ENCODE measurements around the gene SPINT2. TPM values are rescaled to one million over a fixed set of nuclear protein-coding genes. Genes with fewer than 3 reads are reported as not detected.

The SPINT2 gene
- polyA plus RNA-seq, 1 donor (not counting 4 experiments of a cell fraction or from before 2014, with no cell fraction given), result 363 TPM

DNA sequence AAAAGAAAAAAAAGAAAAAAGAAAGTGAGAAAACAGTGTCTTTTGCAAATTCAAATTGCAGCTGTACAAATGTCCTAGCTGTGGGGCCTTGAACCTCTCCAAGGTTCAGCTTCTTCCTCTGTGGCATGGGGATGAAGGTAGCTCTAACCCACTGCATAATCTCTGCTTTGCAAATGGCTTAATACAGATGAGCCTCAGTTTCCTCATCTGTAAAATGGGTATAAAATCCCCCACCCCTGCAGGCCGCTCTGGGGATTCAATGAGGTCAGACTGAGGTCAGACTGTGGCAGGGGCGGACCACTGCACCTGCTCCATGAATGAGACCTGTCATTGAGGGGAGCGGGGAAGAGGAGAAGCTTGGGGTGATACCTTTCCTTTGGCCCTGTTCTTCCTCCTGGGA, 46.2 kb upstream of the SPINT2 start:
- TF ChIP-seq, protein P1, sequence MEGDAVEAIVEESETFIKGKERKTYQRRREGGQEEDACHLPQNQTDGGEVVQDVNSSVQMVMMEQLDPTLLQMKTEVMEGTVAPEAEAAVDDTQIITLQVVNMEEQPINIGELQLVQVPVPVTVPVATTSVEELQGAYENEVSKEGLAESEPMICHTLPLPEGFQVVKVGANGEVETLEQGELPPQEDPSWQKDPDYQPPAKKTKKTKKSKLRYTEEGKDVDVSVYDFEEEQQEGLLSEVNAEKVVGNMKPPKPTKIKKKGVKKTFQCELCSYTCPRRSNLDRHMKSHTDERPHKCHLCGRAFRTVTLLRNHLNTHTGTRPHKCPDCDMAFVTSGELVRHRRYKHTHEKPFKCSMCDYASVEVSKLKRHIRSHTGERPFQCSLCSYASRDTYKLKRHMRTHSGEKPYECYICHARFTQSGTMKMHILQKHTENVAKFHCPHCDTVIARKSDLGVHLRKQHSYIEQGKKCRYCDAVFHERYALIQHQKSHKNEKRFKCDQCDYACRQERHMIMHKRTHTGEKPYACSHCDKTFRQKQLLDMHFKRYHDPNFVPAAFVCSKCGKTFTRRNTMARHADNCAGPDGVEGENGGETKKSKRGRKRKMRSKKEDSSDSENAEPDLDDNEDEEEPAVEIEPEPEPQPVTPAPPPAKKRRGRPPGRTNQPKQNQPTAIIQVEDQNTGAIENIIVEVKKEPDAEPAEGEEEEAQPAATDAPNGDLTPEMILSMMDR (optimal IDR thresholded peaks at IDR 0.05 in 1 of 3, IDR thresholded peaks at IDR 0.05 in 1 of 3, conservative IDR thresholded peaks at IDR 0.05 in 1 of 3; ENCODE audit: extremely low read depth in 1 of 3, insufficient read depth in 2 of 3, low read length in 3 of 3), result no peak
- TF ChIP-seq EZH2 (IDR thresholded peaks at IDR 0.05; ENCODE audit: low read length), result no peak
- dilution Hi-C loops (cut with MboI; ENCODE audit: extremely low pct_ligation_motif_present, low sequenced_read_pairs), result no loop called here
- no peak for FAIRE-seq

DNA sequence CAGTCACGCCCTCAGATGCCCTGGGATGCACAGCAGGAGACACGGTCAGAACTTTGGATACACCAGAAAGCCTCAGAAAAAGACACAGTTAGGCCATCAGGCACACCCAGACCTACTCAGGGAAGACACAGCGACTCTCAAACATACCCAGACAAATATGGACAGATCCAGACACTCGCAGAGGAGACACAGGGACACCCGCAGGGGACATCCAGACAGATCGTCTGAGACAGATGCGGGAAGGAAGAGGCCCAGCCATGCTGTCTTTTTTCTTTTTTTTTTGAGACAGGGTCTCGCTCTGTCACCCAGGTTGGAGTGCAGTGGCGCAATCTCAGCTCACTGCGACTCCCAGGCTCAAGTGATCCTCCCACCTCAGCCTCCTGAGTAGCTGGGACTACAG, 45.2 kb upstream of the SPINT2 start:
- Histone ChIP-seq H3K4me1 (ENCODE audit: control insufficient read depth, extremely low read depth, insufficient read depth, low read length) (peaks cover 12% of the 10 kb centered on the region), H3K27me3 (ENCODE audit: control insufficient read depth, extremely low read depth, insufficient read depth, low read length) (no peaks in the 10 kb centered on the region), H3K9me1 (ENCODE audit: control insufficient read depth, extremely low read depth, insufficient read depth, low read length) (no peaks in the 10 kb centered on the region), H4K20me1 (ENCODE audit: control insufficient read depth, extremely low read depth, insufficient read depth, low read length) (no peaks in the 10 kb centered on the region), H3K36me3 (ENCODE audit: control insufficient read depth in 2 of 2, extremely low read depth in 1 of 2, insufficient read depth in 2 of 2, low read length in 2 of 2) (no peaks in the 10 kb centered on the region), H3K79me2 (ENCODE audit: control insufficient read depth, insufficient read depth, low read length) (no peaks in the 10 kb centered on the region), H3K4me3 (ENCODE audit: control insufficient read depth in 2 of 3, extremely low read depth in 1 of 3, insufficient read depth in 2 of 3, low read depth in 1 of 3, low read length in 3 of 3) (no peak overlapping the region), H3K27ac (ENCODE audit: control insufficient read depth, insufficient read depth, low read length) (no peak overlapping the region), H3K9me3 (ENCODE audit: control insufficient read depth, low read depth, low read length) (no peaks in the 10 kb centered on the region), H3K9ac (ENCODE audit: control insufficient read depth, extremely low read depth, insufficient read depth, low read length) (no peak overlapping the region), H2AFZ (ENCODE audit: control insufficient read depth, low read length) (no peak overlapping the region), H3K4me2 (ENCODE audit: control insufficient read depth, extremely low read depth, insufficient read depth, low read depth, low read length) (no peak overlapping the region)
- dilution Hi-C loops (cut with MboI; ENCODE audit: extremely low pct_ligation_motif_present, low sequenced_read_pairs), result no loop called here
- no peak for TF ChIP-seq EZH2 (IDR thresholded peaks at IDR 0.05; ENCODE audit: low read length)
- TF ChIP-seq, protein P1 (optimal IDR thresholded peaks at IDR 0.05 in 1 of 3, IDR thresholded peaks at IDR 0.05 in 1 of 3, conservative IDR thresholded peaks at IDR 0.05 in 1 of 3; ENCODE audit: extremely low read depth in 1 of 3, insufficient read depth in 2 of 3, low read length in 3 of 3), result no peak
- FAIRE-seq (no peak), DNase-seq (ENCODE audit: low read depth, low spot score) (no peak)

More for the DNA sequence above, 46.2 kb upstream of the SPINT2 start:
- DNase-seq (ENCODE audit: low read depth, low spot score), result no peak
- Histone ChIP-seq H3K9me3 (ENCODE audit: control insufficient read depth, low read depth, low read length) (no peaks in the 10 kb centered on the region), H2AFZ (ENCODE audit: control insufficient read depth, low read length) (no peak overlapping the region), H3K9me1 (ENCODE audit: control insufficient read depth, extremely low read depth, insufficient read depth, low read length) (no peaks in the 10 kb centered on the region), H4K20me1 (ENCODE audit: control insufficient read depth, extremely low read depth, insufficient read depth, low read length) (no peaks in the 10 kb centered on the region), H3K4me1 (ENCODE audit: control insufficient read depth, extremely low read depth, insufficient read depth, low read length) (peaks cover 5% of the 10 kb centered on the region), H3K27ac (ENCODE audit: control insufficient read depth, insufficient read depth, low read length) (no peak overlapping the region), H3K4me3 (ENCODE audit: control insufficient read depth in 2 of 3, extremely low read depth in 1 of 3, insufficient read depth in 2 of 3, low read depth in 1 of 3, low read length in 3 of 3) (no peak overlapping the region), H3K36me3 (ENCODE audit: control insufficient read depth in 2 of 2, extremely low read depth in 1 of 2, insufficient read depth in 2 of 2, low read length in 2 of 2) (no peaks in the 10 kb centered on the region), H3K27me3 (ENCODE audit: control insufficient read depth, extremely low read depth, insufficient read depth, low read length) (no peaks in the 10 kb centered on the region), H3K79me2 (ENCODE audit: control insufficient read depth, insufficient read depth, low read length) (no peaks in the 10 kb centered on the region), H3K9ac (ENCODE audit: control insufficient read depth, extremely low read depth, insufficient read depth, low read length) (no peak overlapping the region), H3K4me2 (ENCODE audit: control insufficient read depth, extremely low read depth, insufficient read depth, low read depth, low read length) (no peak overlapping the region)

All from keratinocyte (primary cell).